HUDEP-2 (cell line): ENCODE measurements around the gene DYSF.
"Not testable (repeated sequence)": the region's sequence is repeated elsewhere in the genome, so short reads cannot be mapped to it uniquely, and the experiment has no call there.

Source experiments
- DNase-seq, 76 experiments: peaks; one replicate each; lab custom pipeline; 2025; ENCODE audit not compliant: unreplicated experiment in 76 of 76; lab: John Stamatoyannopoulos, UW

Gene DYSF

DNA sequence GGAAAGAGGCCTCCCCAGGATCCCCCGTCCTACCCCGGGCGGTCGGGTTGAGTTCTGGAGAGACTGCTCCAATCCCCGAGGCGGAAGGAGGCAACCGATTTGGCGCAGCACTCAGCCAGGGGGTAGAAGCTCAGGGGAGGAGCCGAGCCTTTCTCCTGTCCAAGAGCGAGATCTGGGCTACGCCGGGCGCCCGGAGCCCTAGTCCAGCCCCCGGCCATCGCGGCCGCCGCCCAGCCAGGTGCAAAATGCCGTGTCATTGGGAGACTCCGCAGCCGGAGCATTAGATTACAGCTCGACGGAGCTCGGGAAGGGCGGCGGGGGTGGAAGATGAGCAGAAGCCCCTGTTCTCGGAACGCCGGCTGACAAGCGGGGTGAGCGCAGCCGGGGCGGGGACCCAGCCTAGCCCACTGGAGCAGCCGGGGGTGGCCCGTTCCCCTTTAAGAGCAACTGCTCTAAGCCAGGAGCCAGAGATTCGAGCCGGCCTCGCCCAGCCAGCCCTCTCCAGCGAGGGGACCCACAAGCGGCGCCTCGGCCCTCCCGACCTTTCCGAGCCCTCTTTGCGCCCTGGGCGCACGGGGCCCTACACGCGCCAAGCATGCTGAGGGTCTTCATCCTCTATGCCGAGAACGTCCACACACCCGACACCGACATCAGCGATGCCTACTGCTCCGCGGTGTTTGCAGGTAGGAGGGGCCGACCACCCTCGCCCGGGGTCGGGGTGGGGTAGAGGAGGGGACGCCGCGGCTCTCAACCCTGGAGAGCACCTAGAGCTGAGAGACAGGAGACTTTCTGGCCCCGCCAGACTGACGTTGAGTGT lies at the start of gene DYSF:
Gene DYSF (plus strand): TSS at position 158 of the 817 bp plus-strand sequence.
- DNase-seq = peak in 39 of 76 experiments; percentile 4 to 68 (median 33)

DNA sequence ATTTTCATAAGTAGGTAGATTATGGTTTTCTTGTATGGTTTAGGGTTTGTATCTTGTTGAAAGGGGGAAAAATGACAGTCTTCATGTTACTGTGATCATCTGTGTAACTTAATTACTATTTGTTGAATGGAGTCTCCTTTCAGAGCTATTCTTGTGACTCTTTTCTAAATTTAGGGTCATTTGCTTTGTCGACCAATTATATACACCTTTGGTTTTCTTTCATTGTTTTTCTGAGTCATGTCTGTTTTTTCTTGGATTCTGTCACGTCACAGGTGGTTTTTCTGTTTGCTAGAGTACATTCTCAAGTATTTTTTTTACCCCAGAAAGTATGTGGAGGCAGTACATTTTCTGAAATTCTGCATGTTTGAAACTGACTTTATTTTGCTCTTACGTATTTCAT lies 43.8 kb upstream of the DYSF start:
- DNase-seq = no peak

DNA sequence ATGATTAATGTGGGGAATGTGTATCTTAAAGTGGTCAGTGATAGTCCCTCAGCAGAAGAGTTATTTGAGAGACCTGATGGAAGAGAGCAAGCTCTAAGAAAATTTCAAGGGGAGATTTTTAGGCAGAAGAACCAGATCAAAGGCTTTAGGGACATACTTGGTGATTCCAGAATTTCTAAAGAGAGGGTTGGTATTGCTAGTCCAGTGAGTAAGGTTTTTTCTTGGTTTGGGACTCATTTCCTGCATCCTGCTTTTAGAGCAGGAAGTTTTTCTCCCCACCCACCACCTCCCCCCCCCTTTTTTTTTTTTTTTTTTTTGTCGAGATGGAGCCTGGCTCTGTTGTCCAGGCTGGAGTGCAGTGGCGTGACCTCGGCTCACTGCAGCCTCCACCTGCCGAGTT lies 42.7 kb upstream of the DYSF start:
- no peak for DNase-seq

DNA sequence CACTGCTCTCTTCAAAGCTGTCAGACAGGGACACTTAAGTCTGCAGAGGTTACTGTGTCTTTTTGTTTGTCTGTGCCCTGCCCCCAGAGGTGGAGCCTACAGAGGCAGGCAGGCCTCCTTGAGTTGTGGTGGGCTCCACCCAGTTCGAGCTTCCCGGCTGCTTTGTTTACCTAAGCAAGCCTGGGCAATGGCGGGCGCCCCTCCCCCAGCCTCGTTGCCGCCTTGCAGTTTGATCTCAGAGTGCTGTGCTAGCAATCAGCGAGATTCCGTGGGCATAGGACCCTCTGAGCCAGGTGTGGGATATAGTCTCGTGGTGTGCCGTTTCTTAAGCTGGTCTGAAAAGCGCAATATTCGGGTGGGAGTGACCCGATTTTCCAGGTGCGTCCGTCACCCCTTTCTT lies 36.5 kb upstream of the DYSF start:
- not testable (repeated sequence) for DNase-seq

DNA sequence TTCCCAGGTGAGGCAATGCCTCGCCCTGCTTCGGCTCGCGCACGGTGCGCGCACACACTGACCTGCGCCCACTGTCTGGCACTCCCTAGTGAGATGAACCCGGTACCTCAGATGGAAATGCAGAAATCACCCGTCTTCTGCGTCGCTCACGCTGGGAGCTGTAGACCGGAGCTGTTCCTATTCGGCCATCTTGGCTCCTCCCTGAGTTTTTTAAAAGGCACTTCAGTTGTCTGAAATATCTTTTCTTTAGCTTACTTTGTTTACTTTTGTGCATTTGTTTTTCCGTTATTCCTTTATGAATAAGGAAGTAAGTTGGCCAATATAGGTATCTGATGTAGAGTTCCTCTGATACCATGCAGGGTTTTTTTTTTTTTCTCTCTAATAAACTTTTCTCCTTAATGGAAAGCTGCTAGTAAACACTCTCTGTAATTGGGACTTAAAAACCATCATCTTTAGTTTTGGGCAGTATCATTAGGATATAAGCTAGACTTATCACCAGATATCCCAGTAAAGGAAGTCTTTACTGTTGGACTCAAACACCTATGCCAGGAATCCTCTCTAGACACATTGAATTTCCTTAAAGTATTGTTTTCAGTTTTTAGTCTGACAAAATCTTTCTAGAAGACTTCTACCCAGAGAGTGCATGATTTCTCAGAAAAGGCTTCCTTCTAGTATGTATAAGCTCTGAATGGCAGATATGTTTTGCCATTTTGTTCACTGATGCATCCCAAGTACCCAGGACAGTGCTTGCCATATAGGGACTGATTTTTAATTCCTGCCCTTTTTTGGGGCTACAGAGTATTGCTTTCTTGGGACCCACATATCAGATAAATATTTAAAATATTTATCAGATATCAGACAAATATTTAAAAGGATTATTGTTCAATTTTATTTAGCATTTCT lies 35.8 kb upstream of the DYSF start:
- DNase-seq = peak in 7 of 76 experiments; percentile 0 to 11 (median 2)

DNA sequence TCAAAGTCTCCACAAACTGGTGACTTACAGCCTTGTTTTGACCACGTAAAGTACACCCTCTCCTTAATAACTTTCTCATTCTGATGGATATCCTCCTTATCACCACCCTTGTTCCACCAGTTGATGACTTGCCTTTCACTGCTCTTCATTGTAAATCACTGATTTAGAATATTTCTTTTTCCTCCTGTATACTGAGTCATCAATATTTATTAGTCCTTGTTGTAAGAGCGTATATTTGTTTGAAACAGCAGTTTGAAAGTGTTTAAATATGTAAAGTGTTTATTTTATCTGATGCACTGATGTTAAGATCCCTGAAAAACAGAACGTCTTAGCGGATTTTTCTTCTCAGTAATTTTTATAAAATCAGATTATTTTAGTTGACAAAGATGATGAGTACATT lies 34.2 kb upstream of the DYSF start:
- no peak for DNase-seq

DNA sequence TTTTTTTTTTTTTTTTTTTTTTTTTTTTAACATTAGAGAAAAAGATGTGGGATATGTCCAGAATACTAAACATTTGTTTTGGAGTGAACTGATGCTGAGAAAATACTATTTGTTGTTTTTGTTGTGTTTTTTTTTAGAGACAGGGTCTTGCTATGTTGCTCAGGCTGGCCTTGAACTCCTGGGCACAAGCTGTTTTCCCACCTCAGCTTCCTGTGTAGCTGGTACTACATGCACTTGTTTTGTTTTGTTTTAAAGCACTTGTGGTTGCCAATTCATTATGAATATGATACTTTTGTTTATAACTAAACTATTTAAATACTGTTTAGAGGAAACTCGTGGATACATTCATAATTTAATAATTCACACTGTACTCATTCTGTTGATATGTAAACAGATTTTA lies 33.4 kb upstream of the DYSF start:
- DNase-seq = no peak

DNA sequence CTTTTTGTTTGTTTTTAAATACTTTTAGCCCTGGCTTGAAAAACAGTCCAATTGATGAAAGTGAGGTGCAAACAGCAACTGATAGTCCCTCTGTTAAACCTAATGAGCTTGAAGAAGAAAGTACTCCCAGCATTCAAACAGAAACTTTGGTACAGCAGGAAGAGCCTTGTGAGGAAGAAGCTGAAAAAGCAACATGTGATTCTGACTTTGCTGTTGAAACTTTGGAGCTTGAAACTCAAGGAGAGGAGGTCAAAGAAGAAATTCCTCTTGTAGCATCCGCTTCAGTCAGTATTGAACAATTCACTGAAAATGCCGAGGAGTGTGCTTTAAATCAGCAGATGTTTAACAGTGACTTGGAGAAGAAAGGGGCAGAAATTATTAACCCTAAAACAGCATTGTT lies 30.6 kb upstream of the DYSF start:
- no peak for DNase-seq

DNA sequence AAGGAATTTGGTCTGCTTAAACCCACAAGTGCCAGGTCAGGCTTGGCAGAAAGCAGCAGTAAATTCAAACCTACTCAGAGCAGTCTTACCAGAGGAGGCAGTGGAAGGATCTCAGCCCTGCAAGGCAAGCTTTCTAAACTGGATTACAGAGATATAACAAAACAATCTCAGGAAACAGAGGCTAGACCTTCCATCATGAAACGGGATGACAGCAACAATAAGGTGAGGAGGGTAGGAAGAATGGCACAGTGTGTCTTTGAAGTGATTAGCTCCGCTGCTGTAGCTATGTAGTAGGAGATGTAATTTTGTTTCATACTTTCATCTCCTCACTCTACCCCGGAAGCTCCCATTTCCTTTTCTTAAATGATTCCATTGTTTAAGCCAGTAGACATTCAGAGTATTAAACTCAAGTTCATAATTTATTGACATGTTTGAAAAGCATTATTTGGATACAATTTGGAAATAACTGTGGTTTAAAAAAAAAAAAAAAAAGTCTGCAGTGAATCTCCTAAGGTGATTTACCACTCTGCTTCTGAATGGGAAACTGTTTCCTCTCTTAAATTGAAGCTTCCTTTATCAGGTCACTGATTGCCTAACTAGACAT lies 29.4 kb upstream of the DYSF start:
- no peak for DNase-seq

DNA sequence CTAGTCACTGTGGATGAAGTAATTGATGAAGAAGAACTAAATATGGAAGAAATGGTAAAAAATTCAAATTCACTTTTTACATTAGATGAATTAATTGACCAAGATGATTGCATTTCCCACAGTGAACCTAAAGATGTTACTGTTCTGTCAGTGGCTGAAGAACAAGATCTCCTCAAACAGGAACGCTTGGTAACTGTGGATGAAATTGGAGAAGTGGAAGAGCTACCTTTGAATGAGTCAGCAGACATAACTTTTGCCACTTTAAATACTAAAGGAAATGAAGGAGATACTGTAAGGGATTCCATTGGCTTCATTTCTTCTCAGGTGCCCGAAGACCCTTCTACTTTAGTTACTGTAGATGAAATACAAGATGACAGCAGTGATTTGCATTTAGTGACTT lies 26.6 kb upstream of the DYSF start:
- DNase-seq = no peak

DNA sequence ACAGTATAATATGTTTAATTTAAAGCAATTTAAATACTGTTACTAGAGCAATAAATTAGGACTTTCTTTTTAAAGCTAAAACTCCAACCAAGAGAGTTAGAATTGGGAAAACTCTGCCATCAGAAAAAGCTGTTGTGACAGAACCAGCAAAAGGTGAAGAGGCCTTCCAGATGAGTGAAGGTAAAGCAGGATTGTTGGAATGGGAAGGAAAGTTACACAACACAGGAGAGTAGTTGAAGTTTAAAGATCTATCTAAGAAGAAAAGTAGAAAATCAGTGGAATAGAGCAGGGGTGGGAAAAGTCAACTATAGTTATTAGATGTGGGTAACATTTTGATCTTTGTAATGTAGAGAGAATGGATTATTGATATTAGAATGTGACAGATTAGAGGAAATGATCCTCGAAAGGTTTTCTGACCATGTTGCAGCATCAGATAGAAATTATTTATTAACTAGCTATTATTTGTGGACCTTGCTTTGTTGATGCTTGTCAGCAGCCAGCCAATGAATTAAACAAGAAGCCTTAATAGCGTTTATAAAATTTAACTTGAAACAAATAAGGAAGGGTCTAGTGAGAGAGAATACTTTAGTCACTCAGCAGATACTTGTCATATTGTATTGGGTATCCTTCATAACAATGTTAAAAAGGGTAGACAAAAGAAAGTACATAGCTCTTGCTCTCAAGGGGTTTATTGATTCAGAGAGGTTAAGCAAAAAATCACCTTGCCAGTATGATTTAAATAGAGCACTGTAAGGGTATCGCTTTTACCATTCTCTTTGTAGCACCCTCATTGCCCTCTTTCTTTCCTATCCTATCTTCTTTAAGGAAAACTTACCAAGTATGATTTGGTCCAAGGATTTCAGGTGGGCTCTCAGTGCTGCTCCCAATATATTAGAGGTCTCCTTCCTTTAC lies 24.6 kb upstream of the DYSF start:
- no peak for DNase-seq

DNA sequence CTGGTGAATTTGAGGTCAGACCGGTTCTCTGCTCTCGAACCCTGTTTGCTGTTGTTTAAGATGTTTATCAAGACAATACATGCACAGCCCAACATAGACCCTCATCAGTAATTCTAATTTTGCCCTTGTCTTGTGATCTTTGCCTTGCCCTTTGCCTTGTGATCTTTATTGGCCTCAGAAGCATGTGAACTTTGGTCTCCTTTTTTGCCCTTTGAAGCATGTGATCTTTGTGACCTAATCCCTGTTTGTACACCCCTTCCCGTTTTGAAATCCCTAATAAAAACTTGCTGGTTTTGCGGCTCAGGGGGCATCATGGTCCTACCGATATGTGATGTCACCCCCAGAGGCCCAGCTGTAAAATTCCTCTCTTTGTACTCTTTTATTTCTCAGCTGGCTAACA lies 8.2 kb upstream of the DYSF start:
- not testable (repeated sequence) for DNase-seq

DNA sequence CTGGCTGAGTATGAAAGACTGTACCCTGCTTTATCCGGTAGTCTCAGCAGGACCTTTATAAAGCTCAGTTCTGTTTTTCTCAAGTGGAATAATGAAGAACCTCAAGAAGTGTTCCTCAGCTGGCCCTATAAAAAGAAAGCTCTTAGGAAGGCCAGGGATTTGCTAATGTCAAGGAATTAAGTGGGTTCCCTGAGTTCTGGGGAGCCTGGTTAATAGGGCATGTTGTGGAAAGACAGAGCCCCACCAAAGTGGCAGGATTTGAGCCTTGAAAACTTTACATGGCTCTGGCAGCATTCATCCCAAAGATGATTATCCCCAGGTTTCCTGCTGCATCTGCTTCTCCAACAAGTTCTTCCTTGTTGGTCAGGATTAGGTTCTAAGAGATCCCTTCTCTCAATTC lies 6.9 kb upstream of the DYSF start:
- DNase-seq = no peak

DNA sequence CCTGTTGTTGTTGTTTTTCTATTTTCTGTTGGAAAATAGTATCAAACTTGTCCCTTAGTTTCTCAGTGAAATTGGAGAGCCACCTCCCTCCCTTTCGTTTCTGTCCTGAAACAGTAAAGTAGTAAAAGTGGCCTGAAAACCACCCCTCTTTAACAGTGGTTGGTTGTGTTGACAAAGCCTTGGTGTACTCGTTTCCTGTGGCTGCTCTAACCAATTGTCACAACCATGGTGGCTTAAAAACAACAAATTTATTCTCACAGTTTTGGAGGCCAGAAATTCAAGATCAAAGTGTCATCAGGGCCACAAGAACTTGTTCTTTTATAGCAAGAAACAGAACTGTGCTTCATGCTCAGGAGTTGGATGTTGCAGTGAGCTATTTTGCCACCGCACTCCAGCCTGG lies 4.0 kb upstream of the DYSF start:
- no peak for DNase-seq

DNA sequence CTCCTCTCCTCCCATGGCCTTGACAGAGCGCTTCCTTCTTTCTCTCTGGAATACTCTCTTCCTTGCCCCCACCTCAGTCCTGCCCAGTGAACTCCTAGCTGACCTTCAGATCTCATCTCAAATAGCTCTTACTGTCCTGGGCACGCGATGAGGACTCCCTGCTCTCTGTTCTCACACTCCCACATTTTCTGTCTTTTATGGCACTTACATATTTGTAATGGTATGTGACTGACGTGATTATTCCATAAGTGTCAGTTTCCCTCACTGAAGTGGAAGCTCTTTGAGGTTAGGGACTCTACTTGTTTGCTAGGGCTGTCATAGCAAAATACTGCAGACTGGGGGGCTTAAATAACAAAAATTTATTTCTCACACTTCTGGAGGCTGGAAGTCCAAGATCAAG lies 1.7 kb upstream of the DYSF start:
- no peak for DNase-seq

DNA sequence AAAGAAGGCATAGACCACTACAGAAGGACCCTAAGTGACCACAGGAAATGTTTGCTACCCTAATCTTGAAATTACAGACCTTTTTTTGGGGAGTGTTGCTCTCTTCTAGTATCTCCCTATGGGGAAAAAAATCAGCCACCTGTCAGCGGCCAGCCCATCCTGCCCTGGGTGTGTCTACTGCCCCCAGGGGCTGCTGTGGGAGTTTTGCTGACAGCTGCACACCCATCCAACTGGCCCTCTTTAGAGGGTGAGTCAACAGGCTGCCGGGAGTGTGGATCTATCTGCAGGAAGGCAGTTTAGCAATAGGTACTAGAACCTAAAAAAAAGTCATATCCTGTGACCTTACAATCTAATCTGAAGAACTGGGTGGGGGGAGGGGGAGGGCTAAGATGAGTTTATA lies 796 bp upstream of the DYSF start:
- peak in 62 of 76 experiments; percentile 7 to 89 (median 46) for DNase-seq

DNA sequence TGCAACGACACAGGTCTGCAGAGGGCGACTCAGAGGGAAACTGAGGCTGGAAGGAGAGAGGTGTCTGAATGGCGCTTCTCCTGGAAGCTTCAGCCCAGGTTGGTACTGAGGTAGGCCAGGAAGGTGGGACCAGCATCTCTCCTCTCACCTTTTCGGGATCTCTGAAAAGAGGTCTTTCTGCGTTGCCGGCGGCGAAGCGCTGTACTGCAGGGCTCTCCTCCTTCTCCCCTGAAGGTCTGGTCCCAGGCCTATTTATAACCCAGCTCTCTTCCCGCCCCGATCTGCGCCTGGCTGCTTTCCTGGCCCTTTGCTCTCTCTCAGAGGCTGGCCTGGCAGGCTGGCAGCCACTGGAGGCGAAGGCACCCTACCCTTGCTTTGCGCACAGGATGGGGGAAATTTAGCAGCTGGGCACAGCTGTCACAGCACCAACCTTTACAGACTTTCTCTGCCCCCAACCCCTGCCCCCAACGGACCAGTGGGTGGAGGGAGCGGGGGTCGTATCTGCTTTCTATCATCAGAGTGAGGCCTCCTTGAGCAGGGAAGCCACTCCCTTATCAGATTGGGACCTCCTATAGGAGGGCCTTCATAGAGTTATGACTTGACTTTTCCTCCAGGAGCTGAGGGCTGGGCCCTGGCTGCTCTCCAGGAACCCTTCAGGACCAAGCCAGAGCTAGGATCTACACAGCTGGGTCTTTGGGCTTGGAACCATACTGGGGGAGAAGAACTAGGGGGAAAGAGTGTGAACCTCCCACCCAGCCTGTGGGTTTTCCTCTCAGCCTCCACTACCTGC lies 1.1 kb downstream of the DYSF start:
- peak in 7 of 76 experiments; percentile 7 to 32 (median 17) for DNase-seq

DNA sequence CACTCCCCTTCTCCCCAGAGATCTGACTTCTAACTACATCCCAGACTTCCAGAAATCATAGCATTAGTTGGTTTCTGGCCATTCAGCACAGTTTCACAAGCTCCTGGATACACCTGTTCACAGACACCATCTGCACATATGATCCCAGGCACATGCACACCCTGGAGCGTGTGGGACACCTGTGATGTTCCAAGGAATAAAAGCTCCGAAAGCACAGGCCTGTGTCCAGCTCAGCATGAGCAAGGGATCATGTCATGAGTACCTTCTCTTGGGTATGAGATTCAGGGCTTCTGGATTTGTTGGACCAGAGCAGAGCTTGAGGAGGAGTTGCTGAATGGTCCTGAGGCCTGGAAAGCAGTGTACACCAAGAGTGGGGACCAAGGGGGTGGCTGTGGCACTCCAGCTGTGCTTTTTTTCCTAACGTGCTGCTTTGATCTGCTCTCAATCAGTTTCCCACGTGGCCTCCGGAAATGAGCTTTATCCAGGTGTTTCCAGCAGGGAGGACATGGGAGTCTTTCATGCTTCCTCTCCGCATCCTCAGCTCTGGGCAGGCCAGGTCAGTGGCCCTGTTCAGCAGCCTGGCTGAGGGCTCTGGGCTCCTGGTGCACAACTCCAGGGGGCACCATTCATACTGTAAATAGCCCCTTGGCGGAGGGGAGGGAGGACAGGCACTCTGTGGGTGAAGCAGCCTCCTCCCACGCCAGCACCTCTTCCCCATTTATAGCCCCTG lies 1.8 kb downstream of the DYSF start:
- no peak for DNase-seq
